Hippocampal formation (tissue), 2 donors: Measurements from ENCODE around the gene TCF20.

Experiments
- DNase-seq, 2 donors: peaks; one replicate each; lab custom pipeline; 2025; lab: John Stamatoyannopoulos, UW

TCF20 gene

GRCh38 chr22:42261296-42261695, 9.2 kb downstream of the TCF20 start:
- DNase-seq, result no peak

DNA sequence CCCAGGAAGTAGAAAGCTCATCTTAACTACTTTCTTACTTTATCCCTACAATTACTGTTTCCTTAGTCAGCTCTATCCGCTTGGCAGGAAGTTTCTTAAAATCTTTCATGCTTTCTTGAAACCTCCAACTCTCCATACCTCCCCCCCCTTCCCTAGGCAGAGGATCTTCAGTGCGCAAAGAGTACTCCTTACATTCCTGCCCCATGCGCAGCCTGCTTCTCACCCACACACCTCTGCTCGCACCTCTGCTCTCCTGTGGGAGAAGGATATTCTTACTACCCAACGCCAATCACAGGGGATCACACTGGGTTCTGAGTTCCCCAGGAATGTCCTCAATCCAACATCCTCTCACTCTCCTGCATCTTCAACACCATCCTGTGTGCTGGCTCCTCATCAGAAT, 12.3 kb downstream of the TCF20 start:
- no peak for DNase-seq

GRCh38 chr22:42257386-42257785, 13.1 kb downstream of the TCF20 start:
- no peak for DNase-seq

DNA sequence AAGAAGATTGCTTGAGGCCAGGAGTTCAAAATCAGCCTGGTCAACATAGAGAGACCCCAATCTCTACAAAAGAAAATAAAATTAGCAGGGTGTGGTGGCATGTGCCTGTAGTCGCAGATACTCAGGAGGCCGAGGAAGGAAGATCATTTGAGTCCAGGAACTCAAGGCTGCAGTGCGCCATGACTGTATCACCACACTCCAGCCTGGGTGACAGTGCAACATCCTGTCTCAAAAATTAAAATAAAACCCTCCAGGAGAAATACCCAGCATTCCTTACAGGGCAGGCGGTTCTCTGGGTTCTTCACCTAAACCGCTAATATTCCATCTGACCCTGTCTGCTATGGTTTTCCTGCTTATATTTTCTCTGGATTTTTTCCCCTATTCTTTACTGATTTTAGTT, 13.5 kb downstream of the TCF20 start:
- DNase-seq, result no peak

DNA sequence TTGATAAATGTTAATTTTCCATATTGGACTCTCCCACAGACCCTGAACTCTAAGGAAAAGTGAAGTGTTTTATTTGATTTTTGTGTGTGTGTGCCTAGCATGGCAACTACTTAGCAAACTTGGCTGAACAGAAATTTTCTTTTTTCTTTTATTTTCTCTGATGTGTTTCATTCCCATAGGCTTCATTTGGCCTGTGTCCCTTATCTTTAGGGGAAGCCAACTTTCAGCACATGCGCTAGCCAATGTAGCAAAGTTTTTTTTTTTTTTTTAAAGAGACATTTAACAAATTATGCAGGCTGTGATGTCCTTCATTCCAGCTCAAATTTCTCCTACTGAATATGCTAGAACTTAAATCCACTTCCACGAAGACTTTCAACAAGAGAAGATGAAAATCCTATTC, 14.2 kb downstream of the TCF20 start:
- DNase-seq, result no peak

- DNase-seq, result no peak
Observed at GRCh38 chr22:42249831-42250230, 20.6 kb downstream of the TCF20 start.

- DNase-seq, result no peak
Observed at GRCh38 chr22:42248995-42249394, 21.5 kb downstream of the TCF20 start.

DNA sequence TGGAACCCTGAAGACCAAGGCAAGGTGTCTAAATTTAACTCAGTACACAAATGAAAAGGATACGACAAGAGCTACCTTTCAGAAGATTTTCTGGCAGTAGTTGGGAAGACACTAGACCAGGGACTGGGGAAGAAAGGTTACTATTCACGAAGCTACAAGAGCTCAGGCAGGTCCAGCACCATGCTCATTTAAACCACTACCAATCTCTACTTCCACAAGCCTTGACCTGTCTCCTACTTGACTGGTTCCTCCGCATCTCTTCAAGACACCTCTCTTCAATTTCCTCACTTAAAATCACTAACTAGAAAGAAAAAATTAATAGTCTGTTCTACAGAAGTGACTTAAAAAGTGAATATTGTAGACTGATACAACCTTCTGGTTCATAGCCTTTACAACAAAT, 22.9 kb downstream of the TCF20 start:
- DNase-seq, result no peak

DNA sequence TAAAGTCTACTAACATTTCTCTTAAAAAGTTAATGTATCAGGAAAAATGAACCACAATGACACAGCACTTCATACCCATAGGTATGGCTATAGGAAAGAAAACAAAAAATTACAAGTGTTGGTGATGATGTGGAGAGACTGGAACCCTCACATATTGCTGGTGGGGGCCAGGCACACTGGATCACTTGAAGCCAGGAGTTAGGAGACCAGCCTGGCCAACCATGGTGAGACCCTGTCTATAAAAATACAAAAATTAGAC, 26.7 kb downstream of the TCF20 start:
- DNase-seq, result no peak

DNA sequence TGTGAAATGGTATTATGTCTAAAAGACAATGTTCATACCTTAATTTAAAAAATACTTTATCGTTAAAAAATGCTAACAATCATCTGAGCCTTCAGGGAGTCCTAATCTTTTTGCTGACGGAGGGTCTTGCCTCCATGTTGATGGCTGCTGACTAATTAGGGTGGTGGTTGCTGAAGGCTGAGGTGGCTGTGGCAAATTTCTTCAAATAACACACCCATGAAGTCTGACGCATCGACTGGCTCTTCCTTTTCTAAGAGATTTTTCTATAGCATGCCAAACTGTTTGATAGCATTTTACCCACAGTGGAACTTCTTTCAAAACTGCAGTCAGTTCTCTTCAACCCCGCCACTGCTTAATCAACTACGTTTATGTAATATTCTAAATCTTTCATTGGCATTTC, 33.6 kb downstream of the TCF20 start:
- DNase-seq, result no peak

GRCh38 chr22:42236268-42236667, 34.2 kb downstream of the TCF20 start:
- no peak for DNase-seq

- DNase-seq, result no peak
Observed at GRCh38 chr22:42233879-42234278, 36.6 kb downstream of the TCF20 start.

DNA sequence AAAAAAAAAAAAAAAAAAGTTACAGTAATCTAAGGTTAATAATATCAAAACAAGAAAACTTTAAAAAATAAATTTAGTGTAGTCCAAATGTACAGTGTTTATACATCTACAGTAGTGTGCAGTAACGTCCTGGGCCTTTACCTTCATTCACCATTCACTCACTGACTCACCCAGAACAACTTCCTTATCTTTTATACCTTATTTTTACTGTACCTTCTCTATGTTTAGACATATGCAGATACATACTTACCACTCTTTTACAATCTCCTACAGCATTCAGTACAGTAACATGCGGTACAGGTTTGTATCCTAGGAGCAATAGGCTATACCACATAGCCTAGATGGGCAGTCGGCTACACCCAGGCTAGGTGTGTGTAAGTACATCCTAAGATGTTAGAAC, 38.5 kb downstream of the TCF20 start:
- DNase-seq, result no peak

- DNase-seq, result no peak
Observed at GRCh38 chr22:42229455-42230149, 40.9 kb downstream of the TCF20 start.

DNA sequence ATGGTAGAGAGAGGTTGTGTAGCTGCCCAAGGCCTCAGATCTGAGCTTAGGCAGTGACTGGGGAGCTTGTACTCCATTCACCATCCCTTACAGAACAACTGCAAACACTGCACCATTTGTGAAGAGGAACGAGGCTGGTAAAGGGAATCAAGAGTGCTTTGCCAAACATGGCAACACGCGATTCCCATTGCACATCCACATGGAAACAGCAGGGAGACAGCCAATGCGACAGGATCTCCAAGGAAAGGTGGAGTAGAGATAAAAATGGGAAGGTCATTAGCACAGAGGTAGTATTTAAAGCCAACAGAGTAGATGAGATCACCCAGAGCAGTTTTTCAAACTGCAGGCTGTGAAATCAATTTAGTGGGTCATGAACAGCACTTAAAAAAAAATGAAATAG, 42.0 kb downstream of the TCF20 start:
- no peak for DNase-seq

GRCh38 chr22:42227435-42227834, 43.0 kb downstream of the TCF20 start:
- no peak for DNase-seq

DNA sequence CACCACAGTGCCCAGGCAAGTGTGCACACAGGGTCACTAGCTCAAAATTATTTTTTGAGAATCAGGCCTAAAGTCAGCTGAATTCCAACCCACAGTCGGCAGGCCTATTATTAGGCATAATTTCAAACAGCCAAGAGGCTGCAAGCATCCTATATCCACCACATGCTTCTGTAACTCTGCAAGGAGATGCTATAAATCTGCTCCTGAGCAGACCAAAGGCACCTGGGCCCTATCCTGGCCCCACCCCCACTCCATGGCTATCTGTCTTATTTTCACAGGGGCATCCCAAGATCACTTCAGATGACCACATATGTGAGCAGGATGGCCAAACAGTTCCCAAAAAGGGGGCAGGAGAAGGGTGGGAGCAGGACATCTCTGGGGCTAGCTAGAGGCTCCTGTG, 44.6 kb downstream of the TCF20 start:
- no peak for DNase-seq

DNA sequence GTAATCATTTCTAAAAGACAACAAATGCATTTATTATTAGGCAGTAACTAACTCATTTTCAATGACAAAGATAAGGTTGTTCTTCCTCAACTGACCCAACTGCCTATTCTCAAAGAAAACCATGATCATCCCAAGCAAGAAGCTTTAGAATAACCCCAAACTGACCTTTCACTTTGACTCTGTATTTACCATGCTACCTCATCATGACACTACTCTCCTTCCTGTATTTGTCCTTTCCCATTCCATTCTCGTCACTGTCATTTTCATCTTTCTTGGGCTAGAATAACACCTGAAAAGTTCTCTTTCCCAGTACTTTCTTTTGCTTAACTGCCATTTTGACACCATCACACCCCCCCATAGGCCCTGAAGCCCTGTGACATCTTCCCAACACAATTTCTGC, 48.3 kb downstream of the TCF20 start:
- no peak for DNase-seq
